HG03432 (cell line): ENCODE measurements around the gene TBPL1.
"Not testable (repeated sequence)": the region's sequence is repeated elsewhere in the genome, so short reads cannot be mapped to it uniquely, and the experiment has no call there.

ENCODE experiments used
- ATAC-seq: cut with Tn5 transposase; IDR thresholded peaks from one replicate; pipeline ENCODE4 v1.9.1; 2021; ENCODE audit warnings: mild to moderate bottlenecking, moderate library complexity; ENCODE audit not compliant: unreplicated experiment

Gene TBPL1

GRCh38 chr6:133973109-133973971, 20.3 kb downstream of the TBPL1 start:
- ATAC-seq = peak; percentile 63

GRCh38 chr6:133977983-133978895, 25.2 kb downstream of the TBPL1 start:
- ATAC-seq = peak; percentile 62

GRCh38 chr6:133978896-133979240, 25.8 kb downstream of the TBPL1 start:
- no peak for ATAC-seq

DNA sequence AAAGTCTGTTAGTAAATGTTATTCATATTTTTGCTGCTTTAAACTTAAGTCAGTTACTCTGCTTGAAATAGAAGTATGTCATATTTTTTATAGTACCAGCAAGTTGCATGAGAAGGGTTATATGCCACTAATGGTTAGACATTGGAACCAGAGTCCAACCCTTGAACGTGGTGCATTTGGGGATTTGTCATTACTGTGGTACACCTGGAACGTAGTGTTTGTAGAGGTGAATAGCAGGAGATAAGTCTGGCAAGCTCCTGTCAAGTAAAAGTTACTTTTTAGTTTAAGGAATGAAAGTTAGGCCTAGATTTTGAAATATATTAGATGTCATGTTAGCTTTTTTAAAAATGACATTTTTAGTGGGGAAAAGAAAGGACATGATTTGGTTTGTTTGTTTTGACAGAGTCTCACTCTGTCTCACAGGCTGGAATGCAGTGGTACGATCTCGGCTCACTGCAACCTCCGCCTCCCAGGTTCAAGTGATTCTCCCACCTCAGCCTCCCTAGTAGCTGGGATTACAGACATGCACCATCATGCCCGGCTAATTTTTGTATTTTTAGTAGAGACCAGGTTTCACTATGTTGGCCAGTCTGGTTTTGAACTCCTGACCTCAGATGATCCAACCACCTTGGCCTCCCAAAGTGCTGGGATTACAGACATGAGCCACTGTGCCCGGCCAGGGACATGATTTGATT, 26.4 kb downstream of the TBPL1 start:
- ATAC-seq = not testable (repeated sequence)

DNA sequence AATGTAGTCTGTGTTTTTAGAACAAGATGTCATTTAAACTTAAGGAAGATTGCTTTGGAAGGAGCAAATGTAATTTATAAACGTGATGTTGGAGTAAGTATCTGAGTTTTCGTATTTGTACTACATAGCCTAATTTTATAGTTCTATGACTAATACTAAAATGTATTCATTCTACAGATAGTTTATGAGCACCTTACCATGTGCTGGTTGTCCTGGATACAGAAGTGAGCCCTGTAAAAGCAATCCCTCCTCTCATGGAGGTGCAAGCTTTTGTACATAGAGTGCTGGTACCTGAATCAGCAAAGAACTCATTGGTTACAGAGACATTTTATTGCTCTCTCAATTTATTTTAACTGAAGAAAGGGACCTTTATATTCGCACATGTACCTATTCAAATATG, 27.1 kb downstream of the TBPL1 start:
- no peak for ATAC-seq

DNA sequence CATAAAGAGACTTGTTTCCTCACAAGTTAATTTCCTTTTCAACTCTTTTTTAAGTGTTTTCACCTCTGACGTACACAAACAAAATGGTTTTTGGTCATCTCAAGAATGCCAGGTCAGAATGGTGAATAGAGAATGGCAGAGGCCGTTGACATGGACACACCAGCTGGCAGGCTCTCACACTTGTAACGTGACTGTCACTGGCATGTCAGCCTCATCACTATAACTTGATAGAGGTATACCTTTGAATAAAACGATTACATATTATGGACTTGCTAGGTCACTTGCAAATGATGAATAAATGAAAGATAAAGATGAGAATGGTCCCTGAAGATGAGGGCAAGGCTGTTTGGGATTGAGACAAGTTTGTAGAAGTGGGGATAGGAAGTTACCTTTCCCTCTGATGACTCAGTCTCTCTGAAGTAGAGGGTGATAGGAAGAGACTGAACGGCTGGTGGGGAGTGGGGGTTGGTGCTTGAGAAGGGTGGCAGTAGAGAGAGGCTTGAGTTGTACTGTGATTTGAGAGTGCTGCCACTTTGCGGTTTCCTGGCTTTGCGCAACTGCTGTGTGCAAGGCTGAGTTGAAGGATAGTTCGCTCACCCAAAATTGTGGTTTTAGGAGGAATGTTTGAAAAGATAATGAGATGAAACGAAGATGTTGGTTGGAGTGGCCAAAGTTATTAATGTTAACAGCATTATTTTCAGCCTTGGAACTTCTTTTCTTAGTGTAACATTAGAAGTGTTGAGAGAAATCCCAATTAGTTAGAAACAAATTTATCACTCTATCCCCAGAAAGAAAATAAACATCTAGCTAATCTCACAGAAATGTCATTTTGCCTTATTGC, 30.3 kb downstream of the TBPL1 start:
- no peak for ATAC-seq

GRCh38 chr6:133985970-133986369, 32.9 kb downstream of the TBPL1 start:
- ATAC-seq = no peak

- ATAC-seq = no peak
Observed at GRCh38 chr6:133986942-133987341, 33.9 kb downstream of the TBPL1 start.

DNA sequence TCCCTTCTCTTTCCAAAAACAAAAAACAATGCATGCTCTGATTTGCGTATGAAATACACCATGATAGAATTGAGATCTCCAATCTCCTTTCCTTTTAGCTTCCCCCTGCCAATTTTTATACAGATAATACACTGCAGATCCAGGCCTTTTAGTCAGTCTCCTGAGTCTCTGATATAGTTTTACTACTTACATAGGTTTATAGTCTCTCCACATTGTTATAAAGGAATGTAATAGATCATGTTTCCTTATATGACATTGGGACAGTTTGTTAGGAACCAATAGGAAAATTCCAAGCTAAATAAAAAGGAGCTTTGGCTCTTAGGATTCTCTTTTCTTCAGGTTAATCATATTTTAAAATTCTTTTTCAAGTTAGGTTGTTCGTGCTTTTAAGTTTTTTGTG, 36.5 kb downstream of the TBPL1 start:
- no peak for ATAC-seq

DNA sequence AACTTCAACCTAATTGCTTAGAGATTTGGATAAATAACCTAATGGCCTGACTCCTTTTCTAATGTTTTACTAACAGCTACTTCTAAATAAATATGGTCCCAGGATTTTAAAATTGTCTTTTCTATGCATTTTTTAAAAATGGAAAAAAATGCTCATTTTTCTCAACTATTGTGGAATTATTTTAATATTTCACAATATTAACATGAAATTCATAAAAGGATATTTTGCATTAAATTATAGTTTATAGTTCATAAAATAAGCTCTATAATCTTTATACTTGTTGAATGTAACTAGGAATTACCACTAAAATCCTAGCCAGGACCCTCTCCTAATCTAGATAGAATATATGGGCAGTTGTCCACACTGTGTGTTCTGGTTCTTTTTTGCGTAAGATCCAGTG, 37.3 kb downstream of the TBPL1 start:
- ATAC-seq = no peak

DNA sequence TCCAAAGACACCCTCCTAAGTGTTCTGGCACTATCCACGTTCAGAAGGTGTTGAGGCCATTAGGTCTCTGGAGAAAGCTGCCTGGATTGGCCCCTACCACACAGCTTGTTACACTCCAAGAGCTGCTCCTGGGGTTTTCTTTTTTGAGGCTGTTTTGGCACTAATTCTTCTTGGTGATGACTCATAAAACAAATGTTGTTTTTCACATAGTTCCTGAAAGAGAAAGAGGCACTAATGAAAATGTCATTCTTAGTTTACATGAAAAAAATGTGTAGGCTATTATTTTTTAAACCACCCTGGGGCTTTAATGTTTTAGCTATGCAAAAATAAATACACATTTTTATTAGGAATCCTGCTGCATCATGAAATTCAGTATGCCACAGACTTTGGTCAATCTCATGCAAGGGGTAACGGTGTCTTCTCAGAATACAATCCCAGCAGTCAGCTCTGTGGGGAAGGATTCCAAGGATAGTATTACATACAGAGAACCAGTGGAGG, 38.1 kb downstream of the TBPL1 start:
- ATAC-seq = no peak

- no peak for ATAC-seq
Observed at GRCh38 chr6:133992992-133993680, 40.1 kb downstream of the TBPL1 start.

- ATAC-seq = no peak
Observed at GRCh38 chr6:133995296-133995695, 42.3 kb downstream of the TBPL1 start.

DNA sequence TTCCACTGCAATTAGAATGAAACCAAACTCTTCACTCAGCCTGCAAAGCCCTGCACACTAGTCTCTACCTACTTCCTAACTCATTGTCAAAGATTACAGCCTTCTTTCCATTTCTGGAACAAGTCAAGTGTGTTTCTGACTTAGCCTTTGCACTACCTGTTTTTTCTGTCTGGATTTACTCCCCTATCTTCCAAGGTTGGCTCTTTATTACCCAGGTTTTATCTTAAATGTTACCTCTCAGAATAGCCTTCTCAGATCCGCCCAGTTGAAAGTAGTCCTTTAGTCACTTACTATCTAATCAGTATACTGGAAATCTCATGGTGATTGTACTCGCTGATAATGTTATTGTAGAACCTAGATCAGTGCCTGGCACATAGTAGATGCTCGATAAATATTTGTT, 42.7 kb downstream of the TBPL1 start:
- ATAC-seq = no peak

DNA sequence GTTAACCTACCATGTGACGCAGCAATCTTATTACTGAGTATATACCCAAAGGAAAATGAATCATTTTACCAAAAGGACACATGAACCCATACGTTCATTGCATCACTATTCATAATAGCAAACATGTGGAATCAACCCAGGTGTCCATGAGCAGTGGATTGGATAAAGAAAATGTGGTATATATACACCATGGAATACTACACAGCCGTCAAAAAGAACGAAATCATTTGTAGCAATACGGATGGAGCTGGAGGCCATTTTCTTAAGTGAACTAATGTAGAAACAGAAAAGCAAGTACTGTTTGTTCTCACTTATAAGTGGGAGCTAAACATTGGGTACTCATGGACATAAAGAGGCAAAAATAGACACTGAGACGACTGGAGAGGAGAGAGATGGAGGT, 44.2 kb downstream of the TBPL1 start:
- ATAC-seq = no peak

DNA sequence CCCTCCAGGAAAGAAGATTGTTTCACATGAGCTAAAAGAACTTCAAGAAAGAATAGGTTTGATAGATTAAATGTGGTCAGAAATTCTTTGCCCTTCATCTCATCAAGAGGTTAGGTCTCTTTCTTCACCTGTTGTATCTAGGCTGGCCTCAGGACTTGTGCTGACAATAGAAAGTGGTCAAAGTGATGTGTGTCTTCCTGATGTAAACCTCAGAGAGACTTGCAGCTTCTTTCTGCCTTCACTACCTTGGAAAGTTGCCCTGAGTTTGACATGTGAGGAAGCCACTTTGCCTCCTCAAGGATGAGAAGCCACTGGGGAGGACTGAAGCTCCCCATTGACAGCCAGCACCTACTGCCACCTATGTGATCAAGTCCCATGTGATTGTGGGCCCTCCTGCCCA, 46.3 kb downstream of the TBPL1 start:
- ATAC-seq = no peak

DNA sequence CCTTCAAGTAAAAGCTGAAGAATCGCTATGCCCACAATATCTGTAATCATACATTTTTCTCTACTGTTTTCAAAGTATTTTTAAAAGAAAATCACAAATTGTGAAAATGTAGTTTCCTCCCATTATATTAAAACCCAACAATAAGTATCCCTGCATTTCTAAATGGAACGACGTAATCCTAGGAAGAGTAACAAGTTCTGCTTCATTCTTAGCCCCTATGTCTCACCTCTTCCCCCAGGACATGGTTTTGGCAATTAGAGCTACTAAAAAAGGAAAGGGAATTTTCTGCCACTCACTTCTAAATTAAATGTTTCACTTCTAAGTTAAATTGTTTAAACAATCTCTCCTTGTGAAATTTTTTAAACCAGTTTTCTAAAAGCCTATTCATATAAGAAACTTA, 47.4 kb downstream of the TBPL1 start:
- no peak for ATAC-seq

GRCh38 chr6:134002821-134003220, 49.8 kb downstream of the TBPL1 start:
- no peak for ATAC-seq

- no peak for ATAC-seq
Observed at GRCh38 chr6:134003542-134003951, 50.5 kb downstream of the TBPL1 start.

- ATAC-seq = no peak
Observed at GRCh38 chr6:134004714-134005113, 51.7 kb downstream of the TBPL1 start.
